PFSK-1 (cell line): ENCODE measurements around the gene SDK1.

Source experiments
- FOXP2 ChIP-seq: optimal IDR thresholded peaks from 2 replicates; pipeline ENCODE3; 2011; ENCODE audit warnings: borderline replicate concordance, control low read depth, inconsistent platforms; ENCODE audit not compliant: insufficient read depth; ENCODE audit errors: extremely low read length, extremely low read depth
- POLR2AphosphoS5 ChIP-seq: IDR thresholded peaks from 2 replicates; pipeline ENCODE4 v1.6.1; 2012; ENCODE audit warnings: low read depth, mild to moderate bottlenecking, control low read depth, low read length, moderate library complexity
- REST ChIP-seq, 2 experiments: IDR thresholded peaks; 2 replicates each; pipeline versions ENCODE4 v1.6.1 to v1.8.0; 2011 to 2012; ENCODE audit warnings: low read depth in 2 of 2, low read length in 2 of 2, control low read depth in 1 of 2, inconsistent platforms in 1 of 2, mild to moderate bottlenecking in 1 of 2, moderate library complexity in 1 of 2; ENCODE audit not compliant: insufficient read depth in 1 of 2
- SIN3A ChIP-seq: IDR thresholded peaks from 2 replicates; pipeline ENCODE4 v1.6.1; 2012; ENCODE audit warnings: mild to moderate bottlenecking, low read length, moderate library complexity, borderline replicate concordance; ENCODE audit not compliant: insufficient read depth
- TAF1 ChIP-seq: IDR thresholded peaks from 2 replicates; pipeline ENCODE4 v1.6.1; 2012; ENCODE audit warnings: low read length, control low read depth, borderline replicate concordance; ENCODE audit not compliant: insufficient read depth

The SDK1 gene

GRCh38 chr7:3953946-3954345 is 652.9 kb downstream of the SDK1 start:
- no peak for TF ChIP-seq FOXP2
- no peak for TF ChIP-seq TAF1
- TF ChIP-seq REST (IDR thresholded peaks at IDR 0.05; ENCODE audit: insufficient read depth in 1 of 2, low read depth in 2 of 2, low read length in 2 of 2): no peak
- no peak for TF ChIP-seq POLR2AphosphoS5
- TF ChIP-seq SIN3A: no peak

DNA sequence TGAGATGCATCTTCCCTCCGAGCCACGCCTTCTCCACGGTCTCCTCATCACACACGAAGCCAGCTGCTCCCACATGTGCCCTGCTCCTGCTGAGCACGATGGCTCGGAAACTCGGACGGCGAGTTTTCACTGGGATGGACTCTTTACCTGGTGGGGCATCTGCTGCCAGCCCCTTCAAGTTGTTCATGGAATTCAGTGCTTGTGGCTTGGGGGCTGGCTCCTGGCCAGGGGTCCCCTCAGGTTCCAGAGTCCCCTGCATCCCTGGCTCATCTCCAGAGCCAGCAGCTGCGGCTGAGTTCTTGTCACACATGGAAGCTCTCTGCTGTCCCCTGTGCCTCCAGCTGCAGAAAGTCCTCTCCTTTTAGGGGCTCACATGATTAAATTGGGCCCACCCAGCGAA is 654.0 kb downstream of the SDK1 start:
- TF ChIP-seq SIN3A: no peak
- no peak for TF ChIP-seq TAF1
- TF ChIP-seq FOXP2: no peak
- no peak for TF ChIP-seq REST (IDR thresholded peaks at IDR 0.05; ENCODE audit: insufficient read depth in 1 of 2, low read depth in 2 of 2, low read length in 2 of 2)
- TF ChIP-seq POLR2AphosphoS5: no peak

GRCh38 chr7:3955751-3956696 is 655.0 kb downstream of the SDK1 start:
- TF ChIP-seq POLR2AphosphoS5 (no peak), SIN3A (no peak), REST (IDR thresholded peaks at IDR 0.05; ENCODE audit: insufficient read depth in 1 of 2, low read depth in 2 of 2, low read length in 2 of 2) (no peak), TAF1 (no peak), FOXP2 (no peak)

GRCh38 chr7:3956949-3957348 is 655.9 kb downstream of the SDK1 start:
- TF ChIP-seq SIN3A (no peak), POLR2AphosphoS5 (no peak), FOXP2 (no peak), REST (IDR thresholded peaks at IDR 0.05; ENCODE audit: insufficient read depth in 1 of 2, low read depth in 2 of 2, low read length in 2 of 2) (no peak), TAF1 (no peak)
